Panc1 (cell line): Measurements from ENCODE around the gene MSANTD3. TPM values are rescaled to one million over a fixed set of nuclear protein-coding genes. Genes with fewer than 3 reads are reported as not detected.

ENCODE experiments used
- ATAC-seq: fragments of 200-7000 bp; cut with Tn5 transposase; 2 replicates; pipeline ENCODE4 v1.9.1; 2020; ENCODE audit warnings: mild to moderate bottlenecking, moderate library complexity
- BruUV-seq: library from RNA; stranded (reverse); fragments of 400-500 nt; replicated peaks from 2 replicates; lab custom pipeline; 2021; lab: Mats Ljungman, UMichigan
- CTCF ChIA-PET: fragments of 300-600 bp; sonication (Branson Sonifier 250); formaldehyde crosslinking; loops from one replicate; lab custom pipeline; 2022; ENCODE audit warnings: antibody characterized with exemption; lab: Charles Lee
- POLR2A ChIA-PET: fragments of 300-600 bp; sonication (Branson Sonifier 250); formaldehyde crosslinking; loops from one replicate; lab custom pipeline; 2022; ENCODE audit warnings: antibody characterized with exemption; lab: Charles Lee
- DNase-seq: peaks from one replicate; pipeline ENCODE4 v3.0.0-alpha.2; 2010; ENCODE audit warnings: low read depth, low spot score
- H3K27ac ChIP-seq: 2 replicates; pipeline ENCODE4 v1.5.1; 2011; ENCODE audit warnings: mild to moderate bottlenecking, low read length, inconsistent platforms
- H3K27me3 ChIP-seq: fragments of 200-500 bp; sonication (Bioruptor generic); 2 replicates; pipeline ENCODE4 v1.6.0; 2014; ENCODE audit warnings: low read length, inconsistent platforms; ENCODE audit not compliant: control insufficient read depth, insufficient read depth
- H3K36me3 ChIP-seq: fragments of 200-500 bp; sonication (Bioruptor generic); 2 replicates; pipeline ENCODE4 v1.5.1; 2014; ENCODE audit warnings: inconsistent platforms, mild to moderate bottlenecking, low read length, moderate library complexity; ENCODE audit not compliant: control insufficient read depth, insufficient read depth
- H3K4me1 ChIP-seq: 2 replicates; pipeline ENCODE4 v1.5.1; 2011; ENCODE audit warnings: inconsistent platforms, mild to moderate bottlenecking, low read length, moderate library complexity; ENCODE audit not compliant: control insufficient read depth, insufficient read depth
- H3K4me3 ChIP-seq, 2 experiments: 2 replicates each; pipeline ENCODE4 v1.5.1; 2011 to 2012; ENCODE audit warnings: low read depth in 2 of 2, low read length in 2 of 2, mild to moderate bottlenecking in 2 of 2, inconsistent platforms in 1 of 2, moderate library complexity in 1 of 2
- H3K9me3 ChIP-seq: fragments of 200-500 bp; sonication (Bioruptor generic); 2 replicates; pipeline ENCODE4 v1.5.1; 2014; ENCODE audit warnings: low read depth, mild to moderate bottlenecking, inconsistent platforms, low read length, moderate library complexity; ENCODE audit not compliant: control insufficient read depth, insufficient read depth
- POLR2AphosphoS5 ChIP-seq: IDR thresholded peaks from 2 replicates; pipeline ENCODE4 v1.6.1; 2012; ENCODE audit warnings: mild to moderate bottlenecking, low read depth, low read length, moderate library complexity
- REST ChIP-seq, 2 experiments: IDR thresholded peaks; 2 replicates each; pipeline ENCODE4 v1.6.1; 2011 to 2012; ENCODE audit warnings: low read depth in 2 of 2, control low read depth in 1 of 2, low read length in 1 of 2, mild to moderate bottlenecking in 1 of 2, moderate library complexity in 1 of 2; ENCODE audit not compliant: insufficient read depth in 1 of 2
- SIN3A ChIP-seq: IDR thresholded peaks from 2 replicates; pipeline ENCODE4 v1.6.1; 2012; ENCODE audit warnings: low read depth, mild to moderate bottlenecking, low read length, moderate library complexity, borderline replicate concordance; ENCODE audit not compliant: insufficient read depth
- TCF7L2 ChIP-seq: IDR thresholded peaks from 2 replicates; pipeline ENCODE4 v1.6.1; 2011; ENCODE audit warnings: mild to moderate bottlenecking, low read depth, low read length, inconsistent platforms
- in situ Hi-C: cut with HindIII; loops from 2 replicates; pipeline ENCODE4 v1.10.0; 2016; ENCODE audit warnings: low sequenced_read_pairs, low pct_unique_long_range_greater_than_20kb
- intact Hi-C: fragments of 100-400 bp; cut with micrococcal nuclease; formaldehyde crosslinking; loops from one replicate; pipeline ENCODE4 v1.10.0; 2022; ENCODE audit not compliant: unreplicated experiment
- total RNA-seq: library from RNA; stranded (reverse); gene quantifications from one replicate; pipeline ENCODE4 v1.2.1, GENCODE V29; 2021; ENCODE audit not compliant: unreplicated experiment
- TF ChIP-seq, protein P1 (sequence below): fragments of 450-650 bp; IDR thresholded peaks from 2 replicates; pipeline ENCODE4 v1.5.1; 2017; ENCODE audit warnings: mild to moderate bottlenecking

Gene MSANTD3
- total RNA-seq, 1 experiment from 2014 or later: 58.7 TPM

DNA sequence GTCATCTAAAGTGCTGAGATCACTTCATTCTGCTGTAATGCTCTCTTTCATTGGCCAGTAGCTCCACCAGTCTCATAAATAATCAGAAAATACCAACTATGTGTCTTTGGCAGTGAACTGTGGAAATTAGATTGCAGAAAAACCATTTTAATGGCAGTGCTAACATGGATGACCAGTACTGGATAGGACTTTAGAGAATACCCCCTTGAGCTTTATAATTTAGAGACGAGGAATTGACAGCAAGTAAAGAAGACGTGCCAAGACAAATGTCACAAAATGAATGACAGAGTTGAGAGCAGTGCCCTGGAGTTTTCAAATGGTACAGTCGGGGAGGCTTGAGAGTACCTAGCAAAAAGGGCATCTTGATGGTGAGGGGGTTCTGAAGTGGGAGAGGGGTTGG is 5.8 kb downstream of the MSANTD3 start:
- H3K27me3 ChIP-seq: no peaks in the 10 kb centered on the region
- peaks cover 12% of the 10 kb centered on the region for H3K4me1 ChIP-seq
- no peaks in the 10 kb centered on the region for H3K36me3 ChIP-seq
- in situ Hi-C loops: no loop called here
- ChIA-PET CTCF (no interaction called here), POLR2A (no interaction called here)
- intact Hi-C loops: no loop called here
- no peaks in the 10 kb centered on the region for H3K9me3 ChIP-seq
- BruUV-seq: no TSS peak
- no peak for DNase-seq
- TF ChIP-seq TCF7L2: no peak
- TF ChIP-seq POLR2AphosphoS5: no peak
- TF ChIP-seq SIN3A: no peak
- TF ChIP-seq REST (IDR thresholded peaks at IDR 0.05; ENCODE audit: insufficient read depth in 1 of 2, low read depth in 2 of 2, low read length in 1 of 2): no peak
- H3K27ac ChIP-seq: no peak overlapping the region
- no peak for ATAC-seq
- no peak overlapping the region for H3K4me3 ChIP-seq

DNA sequence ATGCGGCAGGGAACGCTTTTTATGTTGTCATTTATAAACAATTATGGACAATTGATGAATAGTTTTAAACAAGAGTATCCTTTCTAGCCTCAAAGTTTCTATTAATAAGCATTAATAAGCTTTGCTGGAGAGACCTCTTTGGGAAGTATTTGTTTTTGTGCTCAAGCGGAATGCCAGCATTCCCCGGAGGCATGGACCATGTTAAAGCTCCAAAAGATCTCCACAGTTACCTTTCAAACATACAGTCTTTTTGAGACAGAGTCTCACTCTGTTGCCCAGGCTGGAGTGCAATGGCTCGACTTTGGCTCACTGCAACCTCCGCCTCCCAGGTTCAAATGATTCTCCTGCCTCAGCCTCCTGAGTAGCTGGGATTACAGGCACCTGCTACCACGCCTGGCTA is 9.6 kb downstream of the MSANTD3 start:
- intact Hi-C loops (loop anchor here (5.0 kb wide), 1 partner anchor 156 kb away; no protein-coding TSS in a partner anchor), in situ Hi-C loops (no loop called here)
- Histone ChIP-seq H3K27ac (no peak overlapping the region), H3K4me3 (no peak overlapping the region), H3K27me3 (no peaks in the 10 kb centered on the region), H3K9me3 (no peaks in the 10 kb centered on the region), H3K4me1 (no peaks in the 10 kb centered on the region; the same call in 1 of the 2 replicates), H3K36me3 (no peaks in the 10 kb centered on the region)
- DNase-seq (no peak), ATAC-seq (no peak)
- ChIA-PET CTCF (no interaction called here), POLR2A (no interaction called here)
- BruUV-seq: no TSS peak
- TF ChIP-seq, protein P1, sequence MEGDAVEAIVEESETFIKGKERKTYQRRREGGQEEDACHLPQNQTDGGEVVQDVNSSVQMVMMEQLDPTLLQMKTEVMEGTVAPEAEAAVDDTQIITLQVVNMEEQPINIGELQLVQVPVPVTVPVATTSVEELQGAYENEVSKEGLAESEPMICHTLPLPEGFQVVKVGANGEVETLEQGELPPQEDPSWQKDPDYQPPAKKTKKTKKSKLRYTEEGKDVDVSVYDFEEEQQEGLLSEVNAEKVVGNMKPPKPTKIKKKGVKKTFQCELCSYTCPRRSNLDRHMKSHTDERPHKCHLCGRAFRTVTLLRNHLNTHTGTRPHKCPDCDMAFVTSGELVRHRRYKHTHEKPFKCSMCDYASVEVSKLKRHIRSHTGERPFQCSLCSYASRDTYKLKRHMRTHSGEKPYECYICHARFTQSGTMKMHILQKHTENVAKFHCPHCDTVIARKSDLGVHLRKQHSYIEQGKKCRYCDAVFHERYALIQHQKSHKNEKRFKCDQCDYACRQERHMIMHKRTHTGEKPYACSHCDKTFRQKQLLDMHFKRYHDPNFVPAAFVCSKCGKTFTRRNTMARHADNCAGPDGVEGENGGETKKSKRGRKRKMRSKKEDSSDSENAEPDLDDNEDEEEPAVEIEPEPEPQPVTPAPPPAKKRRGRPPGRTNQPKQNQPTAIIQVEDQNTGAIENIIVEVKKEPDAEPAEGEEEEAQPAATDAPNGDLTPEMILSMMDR: no peak
- TF ChIP-seq TCF7L2: no peak
